ENCODE measurements around the gene ZNF787. TPM values are rescaled to one million over a fixed set of nuclear protein-coding genes. Genes with fewer than 3 reads are reported as not detected.

Gene ZNF787
- total and polyA plus RNA-seq, 2 of the 13 experiments (the other 11 are each of a cell fraction or from before 2014, with no cell fraction given) = 15.1 to 42.8 TPM

- TF ChIP-seq, protein P1, sequence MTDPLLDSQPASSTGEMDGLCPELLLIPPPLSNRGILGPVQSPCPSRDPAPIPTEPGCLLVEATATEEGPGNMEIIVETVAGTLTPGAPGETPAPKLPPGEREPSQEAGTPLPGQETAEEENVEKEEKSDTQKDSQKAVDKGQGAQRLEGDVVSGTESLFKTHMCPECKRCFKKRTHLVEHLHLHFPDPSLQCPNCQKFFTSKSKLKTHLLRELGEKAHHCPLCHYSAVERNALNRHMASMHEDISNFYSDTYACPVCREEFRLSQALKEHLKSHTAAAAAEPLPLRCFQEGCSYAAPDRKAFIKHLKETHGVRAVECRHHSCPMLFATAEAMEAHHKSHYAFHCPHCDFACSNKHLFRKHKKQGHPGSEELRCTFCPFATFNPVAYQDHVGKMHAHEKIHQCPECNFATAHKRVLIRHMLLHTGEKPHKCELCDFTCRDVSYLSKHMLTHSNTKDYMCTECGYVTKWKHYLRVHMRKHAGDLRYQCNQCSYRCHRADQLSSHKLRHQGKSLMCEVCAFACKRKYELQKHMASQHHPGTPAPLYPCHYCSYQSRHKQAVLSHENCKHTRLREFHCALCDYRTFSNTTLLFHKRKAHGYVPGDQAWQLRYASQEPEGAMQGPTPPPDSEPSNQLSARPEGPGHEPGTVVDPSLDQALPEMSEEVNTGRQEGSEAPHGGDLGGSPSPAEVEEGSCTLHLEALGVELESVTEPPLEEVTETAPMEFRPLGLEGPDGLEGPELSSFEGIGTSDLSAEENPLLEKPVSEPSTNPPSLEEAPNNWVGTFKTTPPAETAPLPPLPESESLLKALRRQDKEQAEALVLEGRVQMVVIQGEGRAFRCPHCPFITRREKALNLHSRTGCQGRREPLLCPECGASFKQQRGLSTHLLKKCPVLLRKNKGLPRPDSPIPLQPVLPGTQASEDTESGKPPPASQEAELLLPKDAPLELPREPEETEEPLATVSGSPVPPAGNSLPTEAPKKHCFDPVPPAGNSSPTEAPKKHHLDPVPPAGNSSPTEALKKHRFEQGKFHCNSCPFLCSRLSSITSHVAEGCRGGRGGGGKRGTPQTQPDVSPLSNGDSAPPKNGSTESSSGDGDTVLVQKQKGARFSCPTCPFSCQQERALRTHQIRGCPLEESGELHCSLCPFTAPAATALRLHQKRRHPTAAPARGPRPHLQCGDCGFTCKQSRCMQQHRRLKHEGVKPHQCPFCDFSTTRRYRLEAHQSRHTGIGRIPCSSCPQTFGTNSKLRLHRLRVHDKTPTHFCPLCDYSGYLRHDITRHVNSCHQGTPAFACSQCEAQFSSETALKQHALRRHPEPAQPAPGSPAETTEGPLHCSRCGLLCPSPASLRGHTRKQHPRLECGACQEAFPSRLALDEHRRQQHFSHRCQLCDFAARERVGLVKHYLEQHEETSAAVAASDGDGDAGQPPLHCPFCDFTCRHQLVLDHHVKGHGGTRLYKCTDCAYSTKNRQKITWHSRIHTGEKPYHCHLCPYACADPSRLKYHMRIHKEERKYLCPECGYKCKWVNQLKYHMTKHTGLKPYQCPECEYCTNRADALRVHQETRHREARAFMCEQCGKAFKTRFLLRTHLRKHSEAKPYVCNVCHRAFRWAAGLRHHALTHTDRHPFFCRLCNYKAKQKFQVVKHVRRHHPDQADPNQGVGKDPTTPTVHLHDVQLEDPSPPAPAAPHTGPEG (CRISPR knock-in tag; IDR thresholded peaks at IDR 0.05) = no peak
- TF ChIP-seq ZNF33A (CRISPR knock-in tag; IDR thresholded peaks at IDR 0.05; ENCODE audit: borderline replicate concordance) (no peak), ZNF782 (CRISPR knock-in tag; IDR thresholded peaks at IDR 0.05; ENCODE audit: borderline replicate concordance) (peak; percentile 79), MAZ (IDR thresholded peaks at IDR 0.05; ENCODE audit: borderline replicate concordance, low read depth, low read length) (peak; percentile 29), MAZ (CRISPR knock-in tag; IDR thresholded peaks at IDR 0.05; ENCODE audit: low read depth) (peak; percentile 88), ZNF264 (CRISPR knock-in tag; IDR thresholded peaks at IDR 0.05) (no peak), SRSF9 (IDR thresholded peaks at IDR 0.05; ENCODE audit: borderline replicate concordance, insufficient read depth, low read depth, low read length, poor library complexity, severe bottlenecking) (no peak), SATB2 (CRISPR knock-in tag; IDR thresholded peaks at IDR 0.05) (no peak), NFE2L2 (IDR thresholded peaks at IDR 0.05; ENCODE audit: low read length) (no peak), THYN1 (CRISPR knock-in tag; IDR thresholded peaks at IDR 0.05; ENCODE audit: borderline replicate concordance, low read depth) (no peak), RARG (CRISPR knock-in tag; IDR thresholded peaks at IDR 0.05; ENCODE audit: low read depth) (no peak), ZNF772 (CRISPR knock-in tag; IDR thresholded peaks at IDR 0.05) (peak; percentile 67; the same call in 1 of the 2 replicates), KAT8 (CRISPR knock-in tag; IDR thresholded peaks at IDR 0.05) (peak; percentile 73), ZNF678 (CRISPR knock-in tag; IDR thresholded peaks at IDR 0.05) (no peak), ETV5 (CRISPR knock-in tag; IDR thresholded peaks at IDR 0.05; ENCODE audit: borderline replicate concordance) (peak; percentile 87), PHB2 (IDR thresholded peaks at IDR 0.05; ENCODE audit: partially characterized antibody) (no peak), NAIF1 (CRISPR knock-in tag; IDR thresholded peaks at IDR 0.05; ENCODE audit: borderline replicate concordance) (no peak; the same call in 1 of the 2 replicates), PHF5A (CRISPR knock-in tag; IDR thresholded peaks at IDR 0.05; ENCODE audit: low read depth, unreplicated experiment) (no peak), MYC (CRISPR knock-in tag; IDR thresholded peaks at IDR 0.05; ENCODE audit: borderline replicate concordance) (peak; percentile 99)
- TF ChIP-seq, protein P2, sequence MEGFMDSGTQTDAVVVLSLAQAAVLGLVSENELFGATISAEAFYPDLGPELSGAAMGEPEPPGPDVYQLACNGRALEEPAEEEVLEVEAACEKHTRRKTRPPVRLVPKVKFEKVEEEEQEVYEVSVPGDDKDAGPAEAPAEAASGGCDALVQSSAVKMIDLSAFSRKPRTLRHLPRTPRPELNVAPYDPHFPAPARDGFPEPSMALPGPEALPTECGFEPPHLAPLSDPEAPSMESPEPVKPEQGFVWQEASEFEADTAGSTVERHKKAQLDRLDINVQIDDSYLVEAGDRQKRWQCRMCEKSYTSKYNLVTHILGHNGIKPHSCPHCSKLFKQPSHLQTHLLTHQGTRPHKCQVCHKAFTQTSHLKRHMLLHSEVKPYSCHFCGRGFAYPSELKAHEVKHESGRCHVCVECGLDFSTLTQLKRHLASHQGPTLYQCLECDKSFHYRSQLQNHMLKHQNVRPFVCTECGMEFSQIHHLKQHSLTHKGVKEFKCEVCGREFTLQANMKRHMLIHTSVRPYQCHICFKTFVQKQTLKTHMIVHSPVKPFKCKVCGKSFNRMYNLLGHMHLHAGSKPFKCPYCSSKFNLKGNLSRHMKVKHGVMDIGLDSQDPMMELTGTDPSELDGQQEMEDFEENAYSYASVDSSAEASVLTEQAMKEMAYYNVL (CRISPR knock-in tag; IDR thresholded peaks at IDR 0.05; ENCODE audit: borderline replicate concordance) = no peak
- TF ChIP-seq, protein P3, sequence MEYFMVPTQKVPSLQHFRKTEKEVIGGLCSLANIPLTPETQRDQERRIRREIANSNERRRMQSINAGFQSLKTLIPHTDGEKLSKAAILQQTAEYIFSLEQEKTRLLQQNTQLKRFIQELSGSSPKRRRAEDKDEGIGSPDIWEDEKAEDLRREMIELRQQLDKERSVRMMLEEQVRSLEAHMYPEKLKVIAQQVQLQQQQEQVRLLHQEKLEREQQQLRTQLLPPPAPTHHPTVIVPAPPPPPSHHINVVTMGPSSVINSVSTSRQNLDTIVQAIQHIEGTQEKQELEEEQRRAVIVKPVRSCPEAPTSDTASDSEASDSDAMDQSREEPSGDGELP (IDR thresholded peaks at IDR 0.05; ENCODE audit: borderline replicate concordance, low read depth) = no peak; the same call in 1 of the 2 replicates
Measured at GRCh38 chr19:56120371-56121179, 520 bp downstream of the ZNF787 start (continued).

Measured in HepG2 (cell line).